ENCODE measurements around the gene GP2.

DNA sequence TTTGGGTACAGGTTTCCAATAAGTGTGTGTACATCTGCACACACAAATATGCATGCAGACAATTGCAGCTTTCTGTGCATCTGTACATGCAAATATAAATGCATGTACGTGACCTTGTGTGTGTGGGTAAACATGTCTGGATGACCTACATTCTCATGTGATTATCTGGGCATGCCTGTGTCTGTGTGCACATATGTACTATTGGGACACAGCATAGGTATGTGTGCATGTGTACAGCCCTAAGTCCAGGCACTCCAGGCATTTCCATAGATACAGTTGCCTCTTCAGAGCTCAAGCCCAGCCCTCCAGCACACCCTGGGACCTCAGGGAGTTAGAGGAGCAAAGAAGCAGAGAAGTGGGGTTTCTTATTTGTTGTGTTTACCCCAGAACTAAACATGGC lies 7.1 kb upstream of the GP2 start:
- TF ChIP-seq, protein P1, sequence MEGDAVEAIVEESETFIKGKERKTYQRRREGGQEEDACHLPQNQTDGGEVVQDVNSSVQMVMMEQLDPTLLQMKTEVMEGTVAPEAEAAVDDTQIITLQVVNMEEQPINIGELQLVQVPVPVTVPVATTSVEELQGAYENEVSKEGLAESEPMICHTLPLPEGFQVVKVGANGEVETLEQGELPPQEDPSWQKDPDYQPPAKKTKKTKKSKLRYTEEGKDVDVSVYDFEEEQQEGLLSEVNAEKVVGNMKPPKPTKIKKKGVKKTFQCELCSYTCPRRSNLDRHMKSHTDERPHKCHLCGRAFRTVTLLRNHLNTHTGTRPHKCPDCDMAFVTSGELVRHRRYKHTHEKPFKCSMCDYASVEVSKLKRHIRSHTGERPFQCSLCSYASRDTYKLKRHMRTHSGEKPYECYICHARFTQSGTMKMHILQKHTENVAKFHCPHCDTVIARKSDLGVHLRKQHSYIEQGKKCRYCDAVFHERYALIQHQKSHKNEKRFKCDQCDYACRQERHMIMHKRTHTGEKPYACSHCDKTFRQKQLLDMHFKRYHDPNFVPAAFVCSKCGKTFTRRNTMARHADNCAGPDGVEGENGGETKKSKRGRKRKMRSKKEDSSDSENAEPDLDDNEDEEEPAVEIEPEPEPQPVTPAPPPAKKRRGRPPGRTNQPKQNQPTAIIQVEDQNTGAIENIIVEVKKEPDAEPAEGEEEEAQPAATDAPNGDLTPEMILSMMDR (IDR thresholded peaks at IDR 0.05) = no peak
- no peak for TF ChIP-seq POLR2A (IDR thresholded peaks at IDR 0.05)
